H1 (cell line): ENCODE data around the gene TBX2. TPM values are rescaled to one million over a fixed set of nuclear protein-coding genes. Genes with fewer than 3 reads are reported as not detected.

Experiments
- polyA plus RNA-seq, 7 experiments: library from polyadenylated mRNA; depleted of rRNA in 3 of 7; stranded (reverse) in 5 of 7; unstranded in 2 of 7; fragments of >200 nt in 5 of 7; fragments of 200-250 nt in 2 of 7; gene quantifications; 1 replicate in 5 of 7; 2 replicates in 1 of 7; 4 replicates in 1 of 7; pipeline versions ENCODE4 v1.2.1 to v1.2.3, GENCODE V29; 2011 to 2013; ENCODE audit warnings: missing spikeins in 2 of 7, mixed read lengths in 2 of 7
- total RNA-seq: library from RNA; stranded (reverse); fragmentation: NEBNext Ultra II Directional; extraction: Animal tissue kit (Norgen Biotek cat#: 25700); gene quantifications from 2 replicates; pipeline ENCODE4 v1.2.1, GENCODE V29; 2021

TBX2 gene
- total and polyA plus RNA-seq, 2 of the 8 experiments (the other 6 are each of a cell fraction or from before 2014, with no cell fraction given) = not detected

Other genes starting within 250 kb of the TBX2 start
- not detected in 2 replicates for gene TBX4, start 52.6 kb downstream of the TBX2 start, total RNA-seq
- 0.02 TPM in 1 of 2 replicates, not detected in the other for gene TBX4, start 52.6 kb downstream of the TBX2 start, polyA plus RNA-seq (2011; rRNA removed)
- gene NACA2, start 191.4 kb downstream of the TBX2 start, total RNA-seq = not detected in 2 replicates
- gene NACA2, start 191.4 kb downstream of the TBX2 start, polyA plus RNA-seq (2011; rRNA removed) = not detected in 2 replicates